Naive thymus-derived CD4-positive, alpha-beta T cell (primary cell): Measurements from ENCODE around the gene CIB1. TPM values are rescaled to one million over a fixed set of nuclear protein-coding genes. Genes with fewer than 3 reads are reported as not detected.

Experiments
- ATAC-seq: fragments of 150-1000 bp; cut with Tn5 transposase; 2 replicates; pipeline ENCODE4 v1.10.0; 2021; ENCODE audit warnings: mild to moderate bottlenecking, moderate library complexity
- CTCF ChIA-PET: fragments of 350-600 bp; sonication (Branson Sonifier 250); formaldehyde crosslinking; loops from one replicate; lab custom pipeline; 2021; ENCODE audit warnings: antibody characterized with exemption; lab: Charles Lee
- POLR2A ChIA-PET: fragments of 350-600 bp; sonication (Branson Sonifier 250); formaldehyde crosslinking; loops from one replicate; lab custom pipeline; 2021; ENCODE audit warnings: antibody characterized with exemption, inconsistent platforms; lab: Charles Lee
- DNase-seq, 9 donors: peaks; one replicate each; pipeline versions ENCODE4 v3.0.0 to v3.0.0-alpha.2; 2020 to 2022; ENCODE audit warnings: mixed read lengths in 1 of 9
- H3K27ac ChIP-seq: one replicate; pipeline ENCODE4 v1.7.0; 2013; ENCODE audit warnings: mild to moderate bottlenecking, low read depth, low read length, moderate library complexity
- H3K27me3 ChIP-seq, 2 donors: one replicate each; pipeline ENCODE4 v1.7.0; 2013; ENCODE audit warnings: low read length in 2 of 2, mild to moderate bottlenecking in 2 of 2, moderate library complexity in 2 of 2; ENCODE audit not compliant: control insufficient read depth in 2 of 2, insufficient read depth in 2 of 2
- H3K36me3 ChIP-seq, 3 experiments: 1 replicate in 2 of 3; 2 replicates in 1 of 3; pipeline ENCODE4 v1.7.0; 2013; ENCODE audit warnings: low read length in 3 of 3, mild to moderate bottlenecking in 3 of 3, moderate library complexity in 1 of 3; ENCODE audit not compliant: insufficient read depth in 3 of 3, control insufficient read depth in 2 of 3
- H3K4me1 ChIP-seq, 2 donors: one replicate each; pipeline ENCODE4 v1.7.0; 2013; ENCODE audit warnings: low read length in 2 of 2, mild to moderate bottlenecking in 2 of 2, moderate library complexity in 1 of 2; ENCODE audit not compliant: control insufficient read depth in 2 of 2, insufficient read depth in 2 of 2
- H3K4me3 ChIP-seq: 2 replicates; pipeline ENCODE4 v1.7.0; 2013; ENCODE audit warnings: mild to moderate bottlenecking, low read length
- H3K9me3 ChIP-seq, 3 experiments: 1 replicate in 2 of 3; 2 replicates in 1 of 3; pipeline ENCODE4 v1.7.0; 2013; ENCODE audit warnings: low read length in 3 of 3; ENCODE audit not compliant: control insufficient read depth in 2 of 3
- H3K27ac Mint-ChIP-seq, 9 donors: one replicate each; pipeline ENCODE4 v1.8.0; 2020 to 2022; ENCODE audit warnings: mixed read lengths in 9 of 9, mild to moderate bottlenecking in 8 of 9, moderate library complexity in 5 of 9, inconsistent platforms in 2 of 9
- H3K27me3 Mint-ChIP-seq, 5 donors: one replicate each; pipeline ENCODE4 v1.8.0; 2021 to 2022; ENCODE audit warnings: mixed read lengths in 5 of 5, mild to moderate bottlenecking in 1 of 5
- H3K36me3 Mint-ChIP-seq, 5 donors: one replicate each; pipeline ENCODE4 v1.8.0; 2020 to 2022; ENCODE audit warnings: mixed read lengths in 5 of 5, mild to moderate bottlenecking in 3 of 5, inconsistent platforms in 1 of 5
- H3K4me1 Mint-ChIP-seq, 7 donors: one replicate each; pipeline ENCODE4 v1.8.0; 2020 to 2022; ENCODE audit warnings: mixed read lengths in 7 of 7, mild to moderate bottlenecking in 3 of 7, inconsistent platforms in 1 of 7
- H3K4me3 Mint-ChIP-seq, 10 donors: one replicate each; pipeline ENCODE4 v1.8.0; 2020 to 2022; ENCODE audit warnings: mild to moderate bottlenecking in 10 of 10, mixed read lengths in 10 of 10, moderate library complexity in 6 of 10, inconsistent platforms in 2 of 10
- H3K9me3 Mint-ChIP-seq, 11 donors: one replicate each; pipeline ENCODE4 v1.8.0; 2020 to 2022; ENCODE audit warnings: mixed read lengths in 11 of 11, mild to moderate bottlenecking in 4 of 11, inconsistent platforms in 1 of 11, moderate library complexity in 1 of 11
- intact Hi-C, 2 donors: fragments of 100-400 bp; cut with micrococcal nuclease; formaldehyde crosslinking; loops; one replicate each; pipeline ENCODE4 v1.15.1; 2023
- polyA plus RNA-seq, 2 donors: library from polyadenylated mRNA; unstranded; fragments of 300-500 nt; fragmentation: Illumina TruSeq; gene quantifications; one replicate each; pipeline ENCODE4 v1.2.3, GENCODE V29; 2021
- total RNA-seq, 6 experiments: library from RNA in 5 of 6; stranded (reverse) in 5 of 6; gene quantifications; 1 replicate in 5 of 6; 2 replicates in 1 of 6; pipeline ENCODE4 v1.2.3 and lab custom pipeline; 2021 to 2026

CIB1 gene
- total and polyA plus RNA-seq, 7 experiments from 2014 or later: 76.8 to 229 (median 133) TPM

- Mint-ChIP-seq H3K4me1 (peaks cover 10 to 23% (median 16%) of the 10 kb centered on the region in 7 donors), H3K4me3 (peak within 1 kb of the TSS; percentile 64 to 88 (median 80)), H3K9me3 (no peaks in the 10 kb centered on the region), H3K27me3 (peaks cover 0 to 3% (median 0%) of the 10 kb centered on the region in 5 donors), H3K27ac (peak within 1 kb of the TSS in 7 of 9 donors; percentile 23 to 90 (median 78)), H3K36me3 (no peaks in the 10 kb centered on the region)
- CTCF ChIA-PET: interaction anchor here (0.7 kb wide), 1 partner anchor 53 kb away, joined by 3 read pairs; no protein-coding TSS in a partner anchor
- no peaks in the 10 kb centered on the region for H3K27me3 ChIP-seq
- peak in 8 of 9 donors; percentile 29 to 89 (median 54) for DNase-seq
- H3K9me3 ChIP-seq: no peaks in the 10 kb centered on the region
- intact Hi-C loops: loop anchor here (1.0 kb wide), 2 partner anchors 15 to 16 kb away; partner anchors contain the start of genes GDPGP1 (in 2 of the 2) and NGRN (in 2 of the 2)
- POLR2A ChIA-PET: interaction anchor here (1.0 to 4.1 kb wide), 8 partner anchors 8 to 682 kb away, joined by 3 to 34 read pairs (median 3); partner anchors contain the start of genes CIB1, GDPGP1 and NGRN
- H3K4me1 ChIP-seq: no peaks in the 10 kb centered on the region
- ATAC-seq: peak; percentile 90
- peak within 1 kb of the TSS; percentile 51 for H3K27ac ChIP-seq
- no peaks in the 10 kb centered on the region for H3K36me3 ChIP-seq
- H3K4me3 ChIP-seq: peak within 1 kb of the TSS; percentile 54
These were observed 15.6 kb upstream of the CIB1 start, which contains the start of gene TTLL13 for GRCh38 chr15:90249203-90249863. TTLL13 (plus strand) TSS chr15:90249556; CDS start chr15:90250631, 1,075 bp downstream.

GRCh38 chr15:90248789-90249202, 15.1 kb upstream of the CIB1 start:
- Histone ChIP-seq H3K27ac (no peak overlapping the region), H3K4me1 (no peaks in the 10 kb centered on the region), H3K36me3 (no peaks in the 10 kb centered on the region), H3K4me3 (peak overlapping the region; percentile 54), H3K9me3 (no peaks in the 10 kb centered on the region), H3K27me3 (no peaks in the 10 kb centered on the region)
- CTCF ChIA-PET: interaction anchor here (0.7 to 0.9 kb wide), 3 partner anchors 31 to 271 kb away, joined by 3 to 8 read pairs (median 3); no protein-coding TSS in a partner anchor
- no peaks in the 10 kb centered on the region for H3K9me3 Mint-ChIP-seq
- H3K4me3 Mint-ChIP-seq: peak overlapping the region; percentile 13 to 88 (median 78)
- peak overlapping the region in 7 of 9 donors; percentile 21 to 90 (median 62) for H3K27ac Mint-ChIP-seq
- POLR2A ChIA-PET: interaction anchor here (0.6 to 4.1 kb wide), 7 partner anchors 7 to 683 kb away, joined by 3 to 34 read pairs (median 3); partner anchors contain the start of genes CIB1, GDPGP1 and NGRN
- DNase-seq (no peak), ATAC-seq (no peak)
- intact Hi-C loops: loop anchor here (1.0 kb wide), 2 partner anchors 14 to 17 kb away; partner anchors contain the start of genes GDPGP1 (in 2 of the 2) and NGRN (in 2 of the 2)
- peaks cover 0 to 3% (median 0%) of the 10 kb centered on the region in 5 donors for H3K27me3 Mint-ChIP-seq
- no peaks in the 10 kb centered on the region for H3K36me3 Mint-ChIP-seq
- H3K4me1 Mint-ChIP-seq: peaks cover 11 to 23% (median 16%) of the 10 kb centered on the region in 7 donors

- CTCF ChIA-PET: interaction anchor here (0.6 kb wide), 1 partner anchor 13 kb away, joined by 3 read pairs; no protein-coding TSS in a partner anchor
These were observed 10.3 kb upstream of the CIB1 start for GRCh38 chr15:90243943-90244639.

GRCh38 chr15:90241343-90242192, 7.8 kb upstream of the CIB1 start:
- no peak overlapping the region for H3K27ac ChIP-seq
- no peaks in the 10 kb centered on the region for H3K27me3 ChIP-seq
- no peaks in the 10 kb centered on the region for H3K4me1 ChIP-seq
- H3K36me3 ChIP-seq: peaks cover 0 to 34% (median 8%) of the 10 kb centered on the region in 3 experiments
- H3K4me1 Mint-ChIP-seq: peaks cover 0 to 17% (median 8%) of the 10 kb centered on the region in 7 donors
- H3K27ac Mint-ChIP-seq: peak overlapping the region in 3 of 9 donors; percentile 12 to 67 (median 20)
- peaks cover 3 to 20% (median 5%) of the 10 kb centered on the region in 5 donors for H3K36me3 Mint-ChIP-seq
- ChIA-PET CTCF (interaction anchor here (0.6 kb wide), 1 partner anchor 60 kb away, joined by 4 read pairs; no protein-coding TSS in a partner anchor), POLR2A (interaction anchor here (0.6 kb wide), 1 partner anchor 8 kb away, joined by 3 read pairs; the partner anchor contains the start of gene TTLL13)
- H3K27me3 Mint-ChIP-seq: no peaks in the 10 kb centered on the region
- intact Hi-C loops: no loop called here
- H3K9me3 ChIP-seq: no peaks in the 10 kb centered on the region
- ATAC-seq (no peak), DNase-seq (no peak)
- no peak overlapping the region for H3K4me3 ChIP-seq
- no peaks in the 10 kb centered on the region for H3K9me3 Mint-ChIP-seq
- H3K4me3 Mint-ChIP-seq: no peak overlapping the region

More at GRCh38 chr15:90243943-90244639, 10.3 kb upstream of the CIB1 start:
- POLR2A ChIA-PET: interaction anchor here (0.8 to 2.9 kb wide), 4 partner anchors 9 to 22 kb away, joined by 3 to 14 read pairs (median 4); partner anchors contain the start of genes CIB1, GDPGP1 and NGRN
- peaks cover 0 to 9% (median 4%) of the 10 kb centered on the region in 5 donors for H3K36me3 Mint-ChIP-seq
- H3K4me3 Mint-ChIP-seq: no peak overlapping the region
- peak overlapping the region in 4 of 9 donors; percentile 6 to 75 (median 36) for H3K27ac Mint-ChIP-seq
- H3K4me1 Mint-ChIP-seq: peaks cover 5 to 16% (median 9%) of the 10 kb centered on the region in 7 donors
- intact Hi-C loops: no loop called here
- H3K9me3 Mint-ChIP-seq: no peaks in the 10 kb centered on the region
- Histone ChIP-seq H3K27ac (no peak overlapping the region), H3K4me1 (no peaks in the 10 kb centered on the region), H3K9me3 (no peaks in the 10 kb centered on the region), H3K4me3 (no peak overlapping the region), H3K36me3 (peaks cover 0 to 14% (median 0%) of the 10 kb centered on the region in 3 experiments), H3K27me3 (no peaks in the 10 kb centered on the region)
- ATAC-seq (no peak), DNase-seq (no peak)
- H3K27me3 Mint-ChIP-seq: no peaks in the 10 kb centered on the region

GRCh38 chr15:90240856-90241255, 7.1 kb upstream of the CIB1 start:
- Histone ChIP-seq H3K4me1 (no peaks in the 10 kb centered on the region), H3K27me3 (no peaks in the 10 kb centered on the region), H3K4me3 (no peak overlapping the region), H3K27ac (no peak overlapping the region), H3K9me3 (no peaks in the 10 kb centered on the region), H3K36me3 (peaks cover 0 to 40% (median 8%) of the 10 kb centered on the region in 3 experiments)
- peaks cover 0 to 22% (median 10%) of the 10 kb centered on the region in 7 donors for H3K4me1 Mint-ChIP-seq
- no peak overlapping the region for H3K4me3 Mint-ChIP-seq
- intact Hi-C loops: no loop called here
- H3K9me3 Mint-ChIP-seq: no peaks in the 10 kb centered on the region
- DNase-seq (no peak), ATAC-seq (no peak)
- POLR2A ChIA-PET: no interaction called here
- CTCF ChIA-PET: interaction anchor here (0.6 kb wide), 1 partner anchor 60 kb away, joined by 4 read pairs; no protein-coding TSS in a partner anchor
- H3K27ac Mint-ChIP-seq: no peak overlapping the region
- no peaks in the 10 kb centered on the region for H3K27me3 Mint-ChIP-seq
- peaks cover 3 to 21% (median 5%) of the 10 kb centered on the region in 5 donors for H3K36me3 Mint-ChIP-seq
